Astrocyte (in vitro differentiated cells and primary cell): ENCODE measurements around the gene PRSS22. TPM values are rescaled to one million over a fixed set of nuclear protein-coding genes. Genes with fewer than 3 reads are reported as not detected.

Experiments
- DNase-seq: peaks from one replicate; pipeline ENCODE4 v3.0.0-alpha.2; 2010; ENCODE audit warnings: low read depth
- FAIRE-seq: peaks from 2 replicates; lab custom pipeline; 2011; peaks lifted over from hg19 to GRCh38; lab: Jason Lieb, UNC
- H2AFZ ChIP-seq: 2 replicates; pipeline ENCODE4 v1.6.0; 2012; ENCODE audit warnings: low read depth, low read length, inconsistent platforms
- H3K27ac ChIP-seq: 2 replicates; pipeline ENCODE4 v1.5.1; 2011; ENCODE audit warnings: low read depth, low read length, inconsistent platforms
- H3K27me3 ChIP-seq: 2 replicates; pipeline ENCODE4 v1.6.0; 2011; ENCODE audit warnings: low read length, inconsistent platforms; ENCODE audit not compliant: insufficient read depth
- H3K36me3 ChIP-seq: 2 replicates; pipeline ENCODE4 v1.5.1; 2011; ENCODE audit warnings: low read length, inconsistent platforms; ENCODE audit not compliant: insufficient read depth
- H3K4me1 ChIP-seq: 2 replicates; pipeline ENCODE4 v1.5.1; 2011; ENCODE audit warnings: low read length, inconsistent platforms; ENCODE audit not compliant: insufficient read depth
- H3K4me2 ChIP-seq: 2 replicates; pipeline ENCODE4 v1.6.0; 2012; ENCODE audit warnings: low read length, inconsistent platforms
- H3K4me3 ChIP-seq: 2 replicates; pipeline ENCODE4 v1.5.1; 2011; ENCODE audit warnings: low read depth, mild to moderate bottlenecking, low read length, inconsistent platforms; ENCODE audit not compliant: insufficient read depth
- H3K79me2 ChIP-seq: 2 replicates; pipeline ENCODE4 v1.6.0; 2012; ENCODE audit warnings: mild to moderate bottlenecking, low read length, inconsistent platforms; ENCODE audit not compliant: insufficient read depth
- H3K9ac ChIP-seq: 2 replicates; pipeline ENCODE4 v1.6.0; 2012; ENCODE audit warnings: mild to moderate bottlenecking, low read length, inconsistent platforms
- H3K9me3 ChIP-seq: 2 replicates; pipeline ENCODE4 v1.5.1; 2012; ENCODE audit warnings: low read depth, mild to moderate bottlenecking, low read length, inconsistent platforms; ENCODE audit not compliant: insufficient read depth
- H4K20me1 ChIP-seq: 2 replicates; pipeline ENCODE4 v1.6.0; 2012; ENCODE audit warnings: low read length, inconsistent platforms; ENCODE audit not compliant: insufficient read depth
- H3K27ac Mint-ChIP-seq: one replicate; pipeline ENCODE4 v1.8.0; 2021; ENCODE audit warnings: mild to moderate bottlenecking, mixed read lengths; ENCODE audit not compliant: unreplicated experiment
- H3K27me3 Mint-ChIP-seq: one replicate; pipeline ENCODE4 v1.8.0; 2021; ENCODE audit warnings: low read depth, mixed read lengths; ENCODE audit not compliant: unreplicated experiment
- H3K36me3 Mint-ChIP-seq: one replicate; pipeline ENCODE4 v1.8.0; 2021; ENCODE audit warnings: low read depth, mixed read lengths; ENCODE audit not compliant: unreplicated experiment
- H3K4me1 Mint-ChIP-seq: one replicate; pipeline ENCODE4 v1.8.0; 2021; ENCODE audit warnings: low read depth, mixed read lengths; ENCODE audit not compliant: unreplicated experiment
- H3K4me3 Mint-ChIP-seq: one replicate; pipeline ENCODE4 v1.8.0; 2021; ENCODE audit warnings: mild to moderate bottlenecking, moderate library complexity, mixed read lengths; ENCODE audit not compliant: unreplicated experiment
- H3K9me3 Mint-ChIP-seq: one replicate; pipeline ENCODE4 v1.8.0; 2021; ENCODE audit warnings: mild to moderate bottlenecking, mixed read lengths; ENCODE audit not compliant: unreplicated experiment
- CTCF ChIP-seq: IDR thresholded peaks from 2 replicates; pipeline ENCODE4 v1.5.1; 2011; ENCODE audit warnings: low read depth, mild to moderate bottlenecking, inconsistent platforms, low read length, moderate library complexity; ENCODE audit not compliant: insufficient read depth
- EZH2 ChIP-seq: IDR thresholded peaks from 2 replicates; pipeline ENCODE4 v1.6.1; 2012; ENCODE audit warnings: mild to moderate bottlenecking, low read length, inconsistent platforms; ENCODE audit not compliant: insufficient read depth
- total RNA-seq: library from RNA; stranded (reverse); gene quantifications from 2 replicates; pipeline ENCODE4 v1.2.1, GENCODE V29; 2021

Gene PRSS22
- total RNA-seq, 1 donor from 2014 or later: 1.5 TPM

GRCh38 chr16:2905988-2906387 lies 48.0 kb upstream of the PRSS22 start:
- Histone ChIP-seq H3K4me1 (peaks cover 16% of the 10 kb centered on the region), H3K27ac (peak overlapping the region; percentile 1), H3K9me3 (no peaks in the 10 kb centered on the region), H3K4me2 (peak overlapping the region; percentile 77), H3K79me2 (no peaks in the 10 kb centered on the region), H3K36me3 (no peaks in the 10 kb centered on the region), H4K20me1 (no peaks in the 10 kb centered on the region), H3K4me3 (no peak overlapping the region), H2AFZ (no peak overlapping the region), H3K27me3 (no peaks in the 10 kb centered on the region), H3K9ac (no peak overlapping the region)
- no peak for DNase-seq
- Mint-ChIP-seq H3K36me3 (peaks cover 2% of the 10 kb centered on the region), H3K4me1 (peaks cover 15% of the 10 kb centered on the region), H3K27ac (peak overlapping the region; percentile 94), H3K9me3 (no peaks in the 10 kb centered on the region), H3K27me3 (no peaks in the 10 kb centered on the region), H3K4me3 (peak overlapping the region; percentile 68)
- peak; percentile 56 for FAIRE-seq
- TF ChIP-seq CTCF: no peak
- no peak for TF ChIP-seq EZH2

GRCh38 chr16:2905241-2905987 lies 47.4 kb upstream of the PRSS22 start:
- TF ChIP-seq EZH2: no peak
- no peak for TF ChIP-seq CTCF
- peak overlapping the region; percentile 37 for H2AFZ ChIP-seq
- no peak for FAIRE-seq

GRCh38 chr16:2904922-2905240 lies 46.9 kb upstream of the PRSS22 start:
- no peaks in the 10 kb centered on the region for H3K9me3 ChIP-seq
- H3K27me3 Mint-ChIP-seq: no peaks in the 10 kb centered on the region
- H4K20me1 ChIP-seq: no peaks in the 10 kb centered on the region
- no peak for TF ChIP-seq CTCF
- no peak for TF ChIP-seq EZH2
- peak overlapping the region; percentile 88 for H3K9ac ChIP-seq
- H3K36me3 Mint-ChIP-seq: peaks cover 3% of the 10 kb centered on the region
- peak overlapping the region; percentile 95 for H3K4me3 Mint-ChIP-seq
- FAIRE-seq (no peak), DNase-seq (no peak)
- H3K4me2 ChIP-seq: peak overlapping the region; percentile 100
- H3K4me1 Mint-ChIP-seq: peaks cover 15% of the 10 kb centered on the region
- no peaks in the 10 kb centered on the region for H3K9me3 Mint-ChIP-seq
- H3K36me3 ChIP-seq: no peaks in the 10 kb centered on the region
- H3K4me1 ChIP-seq: peaks cover 16% of the 10 kb centered on the region
- H2AFZ ChIP-seq: peak overlapping the region; percentile 76
- H3K27me3 ChIP-seq: no peaks in the 10 kb centered on the region
- peak overlapping the region; percentile 52 for H3K27ac ChIP-seq
- peak overlapping the region; percentile 87 for H3K27ac Mint-ChIP-seq
- H3K79me2 ChIP-seq: no peaks in the 10 kb centered on the region
- peak overlapping the region; percentile 87 for H3K4me3 ChIP-seq

More at GRCh38 chr16:2905241-2905987, 47.4 kb upstream of the PRSS22 start:
- peaks cover 15% of the 10 kb centered on the region for H3K4me1 Mint-ChIP-seq
- Histone ChIP-seq H3K36me3 (no peaks in the 10 kb centered on the region), H3K4me2 (peak overlapping the region; percentile 100), H3K27me3 (no peaks in the 10 kb centered on the region), H4K20me1 (no peaks in the 10 kb centered on the region), H3K4me3 (peak overlapping the region; percentile 87), H3K79me2 (no peaks in the 10 kb centered on the region), H3K4me1 (peaks cover 16% of the 10 kb centered on the region), H3K27ac (peak overlapping the region; percentile 52), H3K9ac (peak overlapping the region; percentile 88), H3K9me3 (no peaks in the 10 kb centered on the region)
- peak overlapping the region; percentile 94 for H3K27ac Mint-ChIP-seq
- H3K27me3 Mint-ChIP-seq: no peaks in the 10 kb centered on the region
- H3K9me3 Mint-ChIP-seq: no peaks in the 10 kb centered on the region
- peaks cover 3% of the 10 kb centered on the region for H3K36me3 Mint-ChIP-seq
- H3K4me3 Mint-ChIP-seq: peak overlapping the region; percentile 95
- DNase-seq: peak; percentile 98
